K562 (cell line): Measurements from ENCODE around the gene OR52E4. TPM values are rescaled to one million over a fixed set of nuclear protein-coding genes. Genes with fewer than 3 reads are reported as not detected.

Experiments used
- TAF7 ChIP-seq: fragments of 450-650 bp; IDR thresholded peaks from 2 replicates; pipeline ENCODE4 v1.6.1; 2016; ENCODE audit warnings: missing genetic modification characterization, missing compliant biosample characterization
- ZBTB43 ChIP-seq: sonication (generic); formaldehyde crosslinking; IDR thresholded peaks from 2 replicates; pipeline ENCODE4 v1.8.0; 2023; ENCODE audit warnings: mild to moderate bottlenecking, missing genetic modification reagents
- ZNF318 ChIP-seq, 2 experiments: fragments of 450-650 bp; IDR thresholded peaks; 2 replicates each; pipeline ENCODE4 v1.6.1; 2016; ENCODE audit warnings: mild to moderate bottlenecking in 2 of 2, borderline replicate concordance in 1 of 2, low read depth in 1 of 2, moderate library complexity in 1 of 2
- polyA plus RNA-seq, 8 experiments: library from polyadenylated mRNA; depleted of rRNA in 4 of 8; stranded (reverse) in 5 of 8; unstranded in 3 of 8; fragments of >200 nt; fragmentation: Nextera tagmentation in 2 of 8; fragmentation: Illumina TruSeq in 1 of 8; extraction: Ambion mirVana in 2 of 8; extraction: Trizol in 1 of 8; gene quantifications; 2 replicates each; pipeline versions ENCODE4 v1.2.1 to v1.2.3, GENCODE V29; 2011 to 2014; ENCODE audit warnings: inconsistent platforms in 1 of 8, missing spikeins in 1 of 8
- total RNA-seq, 7 experiments: library from RNA; depleted of rRNA in 6 of 7; stranded (reverse); fragments of >200 nt in 6 of 7; fragmentation: Illumina TruSeq in 2 of 7; extraction: Trizol in 2 of 7; gene quantifications; 2 replicates each; pipeline versions ENCODE4 v1.2.1 to v1.2.3, GENCODE V29; 2011 to 2021; ENCODE audit warnings: low replicate concordance in 1 of 7

The OR52E4 gene
- total and polyA plus RNA-seq, 9 of the 15 experiments (the other 6 are each of a cell fraction or from before 2014, with no cell fraction given), result not detected

GRCh38 chr11:5892908-5893307, 12.5 kb downstream of the OR52E4 start, which contains the start of gene OR52E5 (continued):
- TF ChIP-seq ZNF318 (IDR thresholded peaks at IDR 0.05; ENCODE audit: borderline replicate concordance in 1 of 2, low read depth in 1 of 2) (no peak), ZBTB43 (CRISPR knock-in tag) (no peak), TAF7 (tag) (no peak)
